Fibroblast of lung (primary cell): Measurements from ENCODE around the gene CNNM1.

Source experiments
- CTCF ChIP-seq, 2 donors: IDR thresholded peaks in 1 of 2; conservative IDR thresholded peaks in 1 of 2; 1 replicate in 1 of 2; 2 replicates in 1 of 2; pipeline ENCODE4 v1.5.1; 2011 to 2012; ENCODE audit warnings: low read length in 2 of 2, control low read depth in 1 of 2, inconsistent platforms in 1 of 2, low read depth in 1 of 2, mild to moderate bottlenecking in 1 of 2
- EZH2 ChIP-seq: IDR thresholded peaks from 2 replicates; pipeline ENCODE4 v1.5.1; 2012; ENCODE audit warnings: low read length, control low read depth, mild to moderate bottlenecking; ENCODE audit errors: missing control alignments

GRCh38 chr10:99429517-99430095 is 100.5 kb downstream of the CNNM1 start:
- no peak for TF ChIP-seq EZH2
- no peak for TF ChIP-seq CTCF (conservative IDR thresholded peaks at IDR 0.05 in 1 of 2, IDR thresholded peaks at IDR 0.05 in 1 of 2; ENCODE audit: low read depth in 1 of 2, low read length in 2 of 2)
